ENCODE measurements around the gene MRPL14. TPM values are rescaled to one million over a fixed set of nuclear protein-coding genes. Genes with fewer than 3 reads are reported as not detected.

MRPL14 gene
- polyA plus RNA-seq, 1 donor (not counting 4 experiments of a cell fraction or from before 2014, with no cell fraction given) = 136 TPM

DNA sequence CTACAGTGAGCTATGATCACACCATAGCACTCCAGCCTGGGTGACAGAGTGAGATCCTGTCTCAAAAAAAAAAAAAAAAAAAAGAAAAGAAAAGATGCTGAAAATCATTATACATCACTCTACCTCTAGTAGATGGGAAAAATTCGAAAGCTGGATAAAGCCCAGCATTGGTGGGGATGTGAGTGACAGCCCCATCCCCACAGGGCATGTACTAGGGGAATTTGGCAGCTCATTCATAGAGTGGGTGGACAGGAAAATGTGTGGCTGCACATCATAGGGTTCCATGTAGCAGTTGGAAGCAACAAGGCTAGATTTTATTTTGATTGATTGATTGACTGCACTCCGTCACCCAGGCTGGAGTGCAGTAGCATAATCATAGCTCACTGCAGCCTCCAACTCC, 42.0 kb downstream of the MRPL14 start:
- no peaks in the 10 kb centered on the region for H3K9me3 ChIP-seq (ENCODE audit: control insufficient read depth, low read depth, low read length)
- peaks cover 0 to 4% of the 10 kb centered on the region in 2 experiments for H3K36me3 ChIP-seq (ENCODE audit: control insufficient read depth in 2 of 2, extremely low read depth in 1 of 2, insufficient read depth in 2 of 2, low read length in 2 of 2)
- DNase-seq (ENCODE audit: low read depth, low spot score) (no peak), FAIRE-seq (no peak)
- H3K4me1 ChIP-seq (ENCODE audit: control insufficient read depth, extremely low read depth, insufficient read depth, low read length) = peaks cover 11% of the 10 kb centered on the region
- H3K9me1 ChIP-seq (ENCODE audit: control insufficient read depth, extremely low read depth, insufficient read depth, low read length) = no peaks in the 10 kb centered on the region
- H3K27me3 ChIP-seq (ENCODE audit: control insufficient read depth, extremely low read depth, insufficient read depth, low read length) = no peaks in the 10 kb centered on the region
- dilution Hi-C loops (cut with MboI; ENCODE audit: extremely low pct_ligation_motif_present, low sequenced_read_pairs) = no loop called here
- no peak overlapping the region for H3K9ac ChIP-seq (ENCODE audit: control insufficient read depth, extremely low read depth, insufficient read depth, low read length)
- no peaks in the 10 kb centered on the region for H3K79me2 ChIP-seq (ENCODE audit: control insufficient read depth, insufficient read depth, low read length)
- H2AFZ ChIP-seq (ENCODE audit: control insufficient read depth, low read length) = no peak overlapping the region
- TF ChIP-seq EZH2 (IDR thresholded peaks at IDR 0.05; ENCODE audit: low read length) = no peak
- TF ChIP-seq, protein P1, sequence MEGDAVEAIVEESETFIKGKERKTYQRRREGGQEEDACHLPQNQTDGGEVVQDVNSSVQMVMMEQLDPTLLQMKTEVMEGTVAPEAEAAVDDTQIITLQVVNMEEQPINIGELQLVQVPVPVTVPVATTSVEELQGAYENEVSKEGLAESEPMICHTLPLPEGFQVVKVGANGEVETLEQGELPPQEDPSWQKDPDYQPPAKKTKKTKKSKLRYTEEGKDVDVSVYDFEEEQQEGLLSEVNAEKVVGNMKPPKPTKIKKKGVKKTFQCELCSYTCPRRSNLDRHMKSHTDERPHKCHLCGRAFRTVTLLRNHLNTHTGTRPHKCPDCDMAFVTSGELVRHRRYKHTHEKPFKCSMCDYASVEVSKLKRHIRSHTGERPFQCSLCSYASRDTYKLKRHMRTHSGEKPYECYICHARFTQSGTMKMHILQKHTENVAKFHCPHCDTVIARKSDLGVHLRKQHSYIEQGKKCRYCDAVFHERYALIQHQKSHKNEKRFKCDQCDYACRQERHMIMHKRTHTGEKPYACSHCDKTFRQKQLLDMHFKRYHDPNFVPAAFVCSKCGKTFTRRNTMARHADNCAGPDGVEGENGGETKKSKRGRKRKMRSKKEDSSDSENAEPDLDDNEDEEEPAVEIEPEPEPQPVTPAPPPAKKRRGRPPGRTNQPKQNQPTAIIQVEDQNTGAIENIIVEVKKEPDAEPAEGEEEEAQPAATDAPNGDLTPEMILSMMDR (optimal IDR thresholded peaks at IDR 0.05 in 1 of 3, IDR thresholded peaks at IDR 0.05 in 1 of 3, conservative IDR thresholded peaks at IDR 0.05 in 1 of 3; ENCODE audit: extremely low read depth in 1 of 3, insufficient read depth in 2 of 3, low read length in 3 of 3) = no peak
- no peaks in the 10 kb centered on the region for H4K20me1 ChIP-seq (ENCODE audit: control insufficient read depth, extremely low read depth, insufficient read depth, low read length)
- H3K27ac ChIP-seq (ENCODE audit: control insufficient read depth, insufficient read depth, low read length) = no peak overlapping the region
- H3K4me2 ChIP-seq (ENCODE audit: control insufficient read depth, extremely low read depth, insufficient read depth, low read depth, low read length) = no peak overlapping the region
- H3K4me3 ChIP-seq (ENCODE audit: control insufficient read depth in 2 of 3, extremely low read depth in 1 of 3, insufficient read depth in 2 of 3, low read depth in 1 of 3, low read length in 3 of 3) = no peak overlapping the region

DNA sequence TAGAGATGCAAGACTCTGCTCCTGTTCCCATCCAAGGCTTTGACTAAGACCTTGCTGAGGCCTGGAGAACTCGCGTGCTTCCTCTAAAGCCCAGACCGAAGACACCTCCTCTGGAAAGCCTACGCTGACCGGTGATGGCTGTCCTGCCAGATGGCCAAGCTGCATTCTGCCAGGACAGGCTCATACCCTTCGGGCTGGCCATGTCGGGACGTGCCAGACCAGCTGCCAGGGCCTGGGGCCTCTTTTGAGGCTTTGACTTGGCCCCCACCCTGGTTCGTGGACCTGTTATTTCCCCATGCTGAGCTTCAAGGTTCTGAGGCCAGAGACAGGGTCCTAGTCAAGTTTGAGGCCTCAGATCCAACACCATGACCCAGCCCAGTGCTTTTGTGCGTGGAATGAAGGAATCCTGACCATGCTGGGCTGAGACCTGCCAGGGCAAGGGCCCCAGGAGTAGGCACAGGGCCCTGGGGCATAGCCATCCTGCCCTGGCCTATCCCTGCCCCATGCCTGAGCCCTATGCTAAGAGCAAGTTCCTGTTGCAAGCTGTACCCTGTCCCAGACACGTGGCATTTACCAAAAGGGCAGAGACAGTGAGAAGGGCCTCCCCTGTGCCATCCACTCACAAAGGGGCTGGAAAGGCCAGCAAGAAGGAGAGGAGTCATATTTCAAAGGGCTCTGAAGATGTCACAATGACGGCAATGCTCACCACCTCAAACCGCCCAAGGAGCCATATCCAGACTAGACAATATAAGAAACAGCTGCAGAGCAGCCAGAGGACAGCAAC, 42.8 kb downstream of the MRPL14 start:
- no peak overlapping the region for H3K27ac ChIP-seq (ENCODE audit: control insufficient read depth, insufficient read depth, low read length)
- FAIRE-seq = no peak

More for the DNA sequence above, 42.8 kb downstream of the MRPL14 start:
- no peaks in the 10 kb centered on the region for H3K27me3 ChIP-seq (ENCODE audit: control insufficient read depth, extremely low read depth, insufficient read depth, low read length)
- H3K4me3 ChIP-seq (ENCODE audit: control insufficient read depth in 2 of 3, extremely low read depth in 1 of 3, insufficient read depth in 2 of 3, low read depth in 1 of 3, low read length in 3 of 3) = peak overlapping the region in 1 of 3 experiments; percentile 13
- peaks cover 0 to 2% of the 10 kb centered on the region in 2 experiments for H3K36me3 ChIP-seq (ENCODE audit: control insufficient read depth in 2 of 2, extremely low read depth in 1 of 2, insufficient read depth in 2 of 2, low read length in 2 of 2)
- peaks cover 12% of the 10 kb centered on the region for H3K4me1 ChIP-seq (ENCODE audit: control insufficient read depth, extremely low read depth, insufficient read depth, low read length)
- H3K79me2 ChIP-seq (ENCODE audit: control insufficient read depth, insufficient read depth, low read length) = no peaks in the 10 kb centered on the region
- no peaks in the 10 kb centered on the region for H4K20me1 ChIP-seq (ENCODE audit: control insufficient read depth, extremely low read depth, insufficient read depth, low read length)
- no peak for TF ChIP-seq EZH2 (IDR thresholded peaks at IDR 0.05; ENCODE audit: low read length)
- TF ChIP-seq, protein P1 (optimal IDR thresholded peaks at IDR 0.05 in 1 of 3, IDR thresholded peaks at IDR 0.05 in 1 of 3, conservative IDR thresholded peaks at IDR 0.05 in 1 of 3; ENCODE audit: extremely low read depth in 1 of 3, insufficient read depth in 2 of 3, low read length in 3 of 3) = no peak
- no peaks in the 10 kb centered on the region for H3K9me1 ChIP-seq (ENCODE audit: control insufficient read depth, extremely low read depth, insufficient read depth, low read length)
- H2AFZ ChIP-seq (ENCODE audit: control insufficient read depth, low read length) = peak overlapping the region; percentile 22
- DNase-seq (ENCODE audit: low read depth, low spot score) = peak; percentile 72
- H3K4me2 ChIP-seq (ENCODE audit: control insufficient read depth, extremely low read depth, insufficient read depth, low read depth, low read length) = peak overlapping the region; percentile 41
- H3K9ac ChIP-seq (ENCODE audit: control insufficient read depth, extremely low read depth, insufficient read depth, low read length) = no peak overlapping the region
- dilution Hi-C loops (cut with MboI; ENCODE audit: extremely low pct_ligation_motif_present, low sequenced_read_pairs) = no loop called here
- H3K9me3 ChIP-seq (ENCODE audit: control insufficient read depth, low read depth, low read length) = no peaks in the 10 kb centered on the region
